PC-9 (cell line): ENCODE data around the gene CTNND2.

Experiments
- CTCF ChIP-seq: fragments of 200-600 bp; sonication (generic); conservative IDR thresholded peaks from 2 replicates; pipeline ENCODE4 v1.6.1; 2017; ENCODE audit warnings: mixed run types, antibody characterized with exemption, mild to moderate bottlenecking, moderate library complexity
- EZH2 ChIP-seq: fragments of 200-600 bp; sonication (generic); IDR thresholded peaks from 2 replicates; pipeline ENCODE4 v1.8.0; 2017; ENCODE audit warnings: antibody characterized with exemption, low read depth

GRCh38 chr5:11459716-11460115, 444.5 kb downstream of the CTNND2 start:
- TF ChIP-seq CTCF (no peak), EZH2 (no peak)
